HG03457 (cell line): ENCODE results near the gene DSC2.
"Not testable (repeated sequence)": the region's sequence is repeated elsewhere in the genome, so short reads cannot be mapped to it uniquely, and the experiment has no call there.

Experiments
- ATAC-seq: cut with Tn5 transposase; IDR thresholded peaks from one replicate; pipeline ENCODE4 v1.9.1; 2021; ENCODE audit warnings: moderate number of reproducible peaks; ENCODE audit not compliant: unreplicated experiment

DSC2 gene

DNA sequence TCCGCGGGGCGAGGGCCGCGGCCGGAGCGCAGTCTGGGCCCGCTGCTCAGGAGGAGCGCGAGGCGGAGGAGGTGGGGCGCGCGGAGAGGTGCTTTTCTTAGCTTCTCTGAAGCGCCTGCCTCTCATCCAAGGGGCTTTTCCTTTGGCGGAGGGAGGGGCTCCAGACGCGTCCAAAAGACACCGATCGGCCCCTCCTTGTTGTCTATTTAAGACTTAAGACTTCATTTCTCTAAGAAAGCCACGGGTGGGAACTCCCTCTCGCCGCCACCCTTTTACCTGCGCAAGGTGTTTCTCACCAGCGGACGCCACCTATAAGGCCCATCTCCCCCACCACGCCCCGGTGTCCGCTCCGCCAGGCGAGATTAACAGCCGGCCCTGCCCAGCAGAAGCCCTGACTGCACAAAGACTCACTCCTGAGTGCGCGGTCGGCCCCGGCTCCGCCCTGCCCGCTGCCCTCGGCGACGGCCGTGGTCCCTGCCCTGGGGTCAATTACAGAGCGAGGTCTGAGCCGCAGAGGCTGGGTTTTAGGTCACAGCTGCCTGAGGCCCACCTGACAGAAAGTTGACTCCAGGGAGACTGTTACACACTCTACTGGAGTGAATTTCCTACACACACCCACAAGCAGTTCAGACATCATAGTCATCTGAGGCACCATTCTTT is at the start of gene DSC2:
Gene DSC2, minus strand, starts transcription at position 397 of the 660 bp plus-strand sequence. CDS start 450 bp downstream, outside the sequence.
- no peak for ATAC-seq

DNA sequence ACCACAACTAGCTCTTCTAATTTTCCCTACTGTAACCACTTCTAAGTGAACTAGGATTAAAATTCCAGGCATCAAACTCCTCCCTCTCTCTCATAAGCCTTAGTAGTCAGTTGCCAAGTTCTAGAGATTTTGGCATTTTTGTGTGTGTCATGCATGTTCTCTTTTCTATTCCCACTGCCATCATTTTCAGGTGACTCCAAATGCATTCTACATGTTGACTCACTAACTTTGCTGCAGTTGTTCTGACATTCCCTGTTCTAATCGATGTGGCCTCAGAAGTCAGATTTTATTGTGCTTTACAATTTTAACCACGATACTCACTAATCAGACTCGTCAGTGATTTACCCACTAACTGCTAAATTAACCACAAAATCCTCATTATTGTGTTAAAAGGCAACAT is 47.1 kb upstream of the DSC2 start:
- no peak for ATAC-seq

- ATAC-seq = no peak
Observed at GRCh38 chr18:31148600-31148999, 46.4 kb upstream of the DSC2 start.

- no peak for ATAC-seq
Observed at GRCh38 chr18:31146809-31147208, 44.6 kb upstream of the DSC2 start.

- ATAC-seq = no peak
Observed at GRCh38 chr18:31143025-31143424, 40.8 kb upstream of the DSC2 start.

GRCh38 chr18:31138709-31139108 is 36.5 kb upstream of the DSC2 start:
- no peak for ATAC-seq

DNA sequence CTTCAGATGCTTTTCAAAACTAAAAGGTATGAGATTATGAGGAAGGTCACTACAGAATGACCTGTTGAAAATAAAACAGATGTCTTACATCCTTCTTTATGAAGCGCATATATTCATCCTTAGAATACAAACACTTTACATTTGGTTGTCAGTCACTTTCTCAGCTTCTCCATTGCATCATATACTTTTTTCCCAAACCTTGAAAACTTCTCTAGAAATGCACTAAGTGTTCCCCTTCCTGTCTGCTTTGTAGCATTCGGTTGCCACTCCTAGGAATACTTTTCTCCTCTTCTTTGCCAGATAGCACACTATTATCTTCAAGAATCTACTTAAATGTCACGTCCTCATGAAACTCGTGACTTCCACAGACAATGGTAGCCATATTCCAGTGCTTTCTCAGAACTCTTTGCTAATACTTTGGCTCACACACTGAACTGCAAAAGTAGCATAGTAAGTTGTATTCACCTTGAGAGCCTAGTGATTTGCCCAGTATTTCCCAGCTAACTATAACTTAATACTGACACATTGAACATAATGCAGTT is 32.8 kb upstream of the DSC2 start:
- ATAC-seq = no peak

- no peak for ATAC-seq
Observed at GRCh38 chr18:31129398-31130115, 27.3 kb upstream of the DSC2 start.

GRCh38 chr18:31125878-31126277 is 23.7 kb upstream of the DSC2 start:
- no peak for ATAC-seq

- ATAC-seq = not testable (repeated sequence)
Observed at GRCh38 chr18:31123125-31123524, 20.9 kb upstream of the DSC2 start.

DNA sequence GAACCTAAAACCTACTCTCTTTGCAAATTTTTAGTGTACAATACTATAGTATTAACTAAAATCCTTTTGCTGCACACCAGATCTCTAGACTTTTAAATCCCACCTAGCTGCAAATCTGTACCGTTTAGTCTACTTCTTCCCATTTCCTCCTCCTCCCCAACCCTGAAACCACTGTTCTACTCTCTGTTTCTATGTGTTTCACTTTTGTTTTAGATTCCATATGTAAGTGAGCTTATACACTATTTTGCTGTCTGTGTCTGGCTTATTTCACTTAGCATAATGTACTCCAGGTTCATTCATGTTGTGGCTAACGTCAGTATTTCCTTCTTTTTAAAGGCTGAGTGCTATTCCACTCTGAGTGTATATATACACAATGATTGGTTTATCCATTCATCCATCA is 18.4 kb upstream of the DSC2 start:
- ATAC-seq = no peak

DNA sequence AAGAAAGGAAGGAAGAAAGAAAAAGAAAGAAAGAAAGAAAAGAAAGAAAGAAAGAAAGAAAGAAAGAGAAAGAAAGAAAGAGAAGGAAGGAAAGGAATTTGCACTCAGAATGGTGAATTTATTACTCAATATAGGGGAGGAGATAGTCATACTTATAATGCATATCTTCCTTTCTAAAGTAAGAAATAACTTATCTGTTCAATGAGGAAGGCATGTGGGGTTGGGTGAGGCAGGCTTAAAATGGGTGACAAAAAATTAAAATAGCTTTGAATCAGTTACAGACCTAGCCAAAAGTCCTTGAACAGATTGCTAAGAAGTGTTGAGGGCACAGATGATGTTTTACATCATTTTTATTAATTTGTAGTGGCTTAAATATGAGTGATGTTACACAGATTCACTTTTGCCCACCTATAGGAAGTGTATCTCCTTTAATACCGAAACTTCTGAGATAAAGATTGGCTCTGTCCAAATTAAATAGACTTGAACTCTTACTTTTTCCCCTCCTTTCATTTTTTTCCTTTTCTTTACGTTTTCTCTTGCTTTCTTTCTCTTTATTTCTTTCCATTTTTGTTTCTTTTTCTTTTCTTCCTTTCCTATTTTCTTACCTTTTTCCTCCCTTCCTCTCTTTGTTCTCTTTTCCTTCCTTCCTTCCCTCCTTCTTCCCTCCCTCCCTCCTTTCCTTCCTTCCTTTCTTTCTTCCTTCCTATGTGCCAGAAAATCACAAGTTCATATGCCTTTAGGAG is 14.8 kb upstream of the DSC2 start:
- no peak for ATAC-seq

- no peak for ATAC-seq
Observed at GRCh38 chr18:31112804-31113203, 10.6 kb upstream of the DSC2 start.

DNA sequence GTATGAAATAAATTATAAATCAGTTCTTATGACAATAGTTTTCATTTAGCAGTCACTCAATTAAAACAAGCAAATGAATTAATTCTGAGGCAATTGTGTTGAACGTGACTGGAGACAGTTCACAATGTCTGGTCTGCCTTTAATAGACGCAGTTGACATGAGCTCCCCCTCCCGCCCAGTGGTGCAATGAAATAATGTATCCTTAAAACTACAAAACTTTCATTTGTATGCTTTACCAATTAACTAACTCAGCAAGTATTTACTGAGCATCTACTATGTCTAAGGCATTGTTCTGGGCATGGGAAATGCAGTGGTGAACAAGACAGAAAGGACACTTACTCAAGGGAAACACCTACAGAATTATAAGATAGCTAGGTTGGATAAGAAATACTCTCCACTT is 3.5 kb upstream of the DSC2 start:
- ATAC-seq = no peak

GRCh38 chr18:31104444-31104843 is 2.2 kb upstream of the DSC2 start:
- no peak for ATAC-seq

DNA sequence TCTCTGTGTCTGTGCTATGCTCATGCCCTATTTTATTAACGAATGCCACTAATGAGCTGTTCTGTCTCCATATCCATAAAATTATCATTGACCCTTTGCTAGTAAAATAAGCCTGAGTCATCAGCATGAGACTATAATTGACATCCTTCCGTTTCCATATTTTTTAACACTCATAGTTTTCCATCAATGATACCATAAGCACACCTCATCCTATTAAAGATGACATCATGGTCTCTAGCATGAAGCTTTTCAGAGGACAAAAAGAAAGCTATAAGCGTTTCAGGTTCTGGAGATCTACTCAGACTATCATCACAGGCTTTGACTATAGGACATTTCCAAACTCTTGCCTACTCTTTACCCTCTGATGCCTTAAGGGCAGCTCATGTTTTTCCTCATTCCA is 1.2 kb upstream of the DSC2 start:
- ATAC-seq = no peak

DNA sequence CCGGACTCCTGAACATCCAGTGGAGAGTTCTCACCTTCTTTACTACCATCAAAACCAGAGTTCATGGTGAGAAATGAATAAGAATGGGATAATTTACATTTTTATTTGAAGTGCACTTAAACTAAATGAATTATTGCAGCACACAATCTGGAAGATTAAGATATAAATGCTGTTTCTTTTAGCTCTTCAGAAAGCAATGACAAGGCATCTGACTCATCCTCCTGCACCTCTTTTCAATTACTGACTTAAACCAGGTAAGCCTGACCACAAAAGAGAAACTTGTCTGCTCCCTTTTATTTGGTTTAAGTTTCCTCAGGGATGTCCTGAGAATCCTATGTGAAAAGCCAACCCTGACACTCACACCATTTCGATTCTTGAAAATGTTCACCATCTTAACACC is 720 bp upstream of the DSC2 start:
- no peak for ATAC-seq

DNA sequence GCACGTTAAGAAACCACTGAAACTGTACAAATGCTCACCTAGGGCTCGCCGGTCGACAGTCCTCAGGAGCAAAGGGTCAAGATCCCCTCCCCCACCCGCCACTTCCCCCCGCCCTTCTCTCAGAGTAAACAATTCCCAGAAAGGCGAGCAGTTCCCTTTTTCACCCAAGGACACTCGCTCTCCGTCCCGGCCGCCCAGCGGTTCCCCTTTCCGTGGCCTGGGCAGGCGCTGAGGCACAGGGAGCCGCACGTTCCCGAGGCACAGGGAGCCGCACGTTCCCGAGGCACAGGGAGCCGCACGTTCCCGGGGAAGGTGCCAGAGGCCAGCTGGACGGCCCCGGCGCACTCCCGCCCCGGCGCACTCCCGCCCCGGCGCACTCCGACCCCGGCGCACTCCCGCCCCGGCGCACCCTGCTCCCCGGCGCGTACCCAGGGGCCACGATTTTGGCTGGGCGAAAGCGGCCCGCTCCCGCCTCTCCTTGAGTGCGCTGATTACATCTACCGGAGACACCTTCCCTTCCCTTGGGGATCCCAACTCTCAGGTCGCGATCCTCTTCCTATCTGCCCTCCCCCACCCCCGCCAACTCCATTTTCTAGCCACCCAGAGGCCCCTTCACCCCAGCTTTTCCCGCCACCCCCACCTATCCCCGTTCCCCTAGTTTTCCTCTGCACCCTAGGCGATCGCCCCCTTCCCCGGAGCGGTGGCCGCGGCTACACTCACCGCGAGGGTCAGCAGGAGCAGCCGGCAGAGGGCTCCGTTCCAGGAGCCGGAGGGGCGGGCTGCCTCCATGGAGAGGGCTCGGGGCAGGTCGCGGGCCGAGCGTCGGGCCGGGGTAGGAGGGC is 817 bp downstream of the DSC2 start:
- ATAC-seq = no peak

DNA sequence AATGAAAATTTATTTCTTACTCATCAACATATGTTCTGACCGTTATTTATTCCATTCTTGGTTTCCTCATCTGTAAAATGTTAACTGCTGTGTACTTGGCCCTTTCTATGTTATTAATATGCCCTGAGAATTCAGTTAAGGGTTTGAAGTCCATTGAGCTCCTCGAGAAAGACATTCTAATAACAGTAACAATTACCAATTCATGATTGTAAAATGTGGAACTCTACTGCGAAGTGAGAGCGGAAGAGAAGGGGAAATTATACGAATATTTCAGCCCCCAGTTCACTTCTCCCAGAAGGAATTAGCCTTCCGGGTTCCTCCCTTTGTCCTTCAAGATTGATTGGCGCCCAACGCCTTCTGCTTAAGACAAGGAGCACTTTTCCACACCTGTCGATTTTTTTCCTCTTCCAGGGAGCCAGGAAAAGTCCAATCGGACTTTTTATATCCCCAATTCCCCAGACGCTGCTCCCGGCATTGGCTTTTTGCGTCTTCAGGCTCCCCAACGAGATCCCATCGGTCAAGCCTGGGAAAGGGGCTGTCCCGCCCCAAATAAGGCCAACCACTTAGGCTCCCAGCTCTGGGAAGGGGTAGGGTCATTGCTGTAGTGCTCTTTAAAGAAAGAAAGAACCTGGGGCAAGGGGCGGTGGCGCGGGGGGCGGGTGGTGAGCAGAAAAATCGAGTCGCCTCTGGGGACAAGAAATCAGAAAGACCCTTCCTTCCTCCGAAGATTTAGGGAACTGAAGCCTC is 1.6 kb downstream of the DSC2 start:
- no peak for ATAC-seq
